OCI-LY7 (cell line): Measurements from ENCODE around the gene NRXN2.

Experiments
- CTCF ChIP-seq: fragments of 200-600 bp; sonication (generic); conservative IDR thresholded peaks from 2 replicates; pipeline ENCODE4 v1.5.1; 2014; ENCODE audit warnings: mild to moderate bottlenecking, antibody characterized with exemption, low read length, moderate library complexity, mixed read lengths
- EZH2phosphoT487 ChIP-seq: fragments of 200-600 bp; sonication (generic); IDR thresholded peaks from 2 replicates; pipeline ENCODE4 v1.6.1; 2018; ENCODE audit warnings: low read depth, borderline replicate concordance, mild to moderate bottlenecking, mixed run types, antibody characterized with exemption, low read length, moderate library complexity, mixed read lengths

GRCh38 chr11:64656862-64657261 is 66.1 kb downstream of the NRXN2 start:
- TF ChIP-seq CTCF (no peak), EZH2phosphoT487 (no peak)
